HEK293T (cell line): ENCODE measurements around the gene MAGI2.

ENCODE experiments used
- BHLHE40 ChIP-seq: fragments of 450-650 bp; IDR thresholded peaks from 2 replicates; pipeline ENCODE4 v1.6.1; 2016; ENCODE audit warnings: mild to moderate bottlenecking, moderate library complexity, borderline replicate concordance
- FOXM1 ChIP-seq: fragments of 450-650 bp; IDR thresholded peaks from 2 replicates; pipeline ENCODE4 v1.6.1; 2017; ENCODE audit warnings: mild to moderate bottlenecking, borderline replicate concordance

- TF ChIP-seq BHLHE40, result no peak
- no peak for TF ChIP-seq FOXM1
Measured at GRCh38 chr7:79118143-79118542, 335.3 kb downstream of the MAGI2 start.
